ENCODE measurements around the gene UGT1A7.
A peak's percentile ranks its signal among the peaks of the same experiment; 100 is the strongest.
"Not testable (repeated sequence)": the region's sequence is repeated elsewhere in the genome, so short reads cannot be mapped to it uniquely, and the experiment has no call there.

UGT1A7 gene

DNA sequence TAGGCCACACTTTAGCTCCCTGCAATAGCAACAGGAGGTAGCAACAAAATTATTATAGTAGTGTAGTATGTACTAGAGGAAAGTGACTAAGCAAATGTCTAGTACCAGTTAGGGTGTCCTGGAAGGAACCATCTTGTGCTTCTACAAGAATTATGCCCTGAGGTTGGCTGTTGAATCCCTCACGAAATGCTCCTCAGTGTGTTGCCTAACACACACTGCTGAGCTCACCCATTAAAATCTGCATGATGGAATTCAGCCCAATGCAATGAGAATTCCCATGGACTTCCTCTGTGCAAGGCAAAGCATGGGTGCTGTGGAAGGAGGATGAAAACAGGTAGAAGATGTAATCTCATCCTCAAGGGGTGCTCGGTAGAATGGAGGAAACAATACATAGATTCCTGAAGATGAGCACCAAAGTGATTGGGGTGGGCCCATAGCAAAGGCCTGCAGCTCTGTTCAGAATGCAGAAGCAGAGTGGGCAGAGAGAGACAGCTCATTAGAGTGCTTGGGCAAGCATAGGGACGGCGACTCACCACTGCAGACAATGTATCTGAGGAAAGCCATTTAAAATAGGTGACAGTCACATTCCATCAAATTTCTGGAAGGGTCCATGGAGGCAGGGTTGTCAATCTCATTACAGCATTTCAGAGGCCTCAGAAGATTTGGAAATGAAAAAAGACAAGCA is 1.2 kb upstream of the UGT1A7 start:
- DNase-seq (ENCODE audit: low read depth in 2 of 2) = no peak

- no peak for DNase-seq (ENCODE audit: low read depth in 2 of 2)
Measured at GRCh38 chr2:233684640-233685039, 2.9 kb downstream of the UGT1A7 start.

GRCh38 chr2:233686928-233687327 is 5.2 kb downstream of the UGT1A7 start:
- DNase-seq (ENCODE audit: low read depth in 2 of 2) = no peak

- DNase-seq (ENCODE audit: low read depth in 2 of 2) = no peak
Measured at GRCh38 chr2:233688341-233688740, 6.6 kb downstream of the UGT1A7 start.

- DNase-seq (ENCODE audit: low read depth in 2 of 2) = no peak
Measured at GRCh38 chr2:233689031-233689430, 7.3 kb downstream of the UGT1A7 start.

DNA sequence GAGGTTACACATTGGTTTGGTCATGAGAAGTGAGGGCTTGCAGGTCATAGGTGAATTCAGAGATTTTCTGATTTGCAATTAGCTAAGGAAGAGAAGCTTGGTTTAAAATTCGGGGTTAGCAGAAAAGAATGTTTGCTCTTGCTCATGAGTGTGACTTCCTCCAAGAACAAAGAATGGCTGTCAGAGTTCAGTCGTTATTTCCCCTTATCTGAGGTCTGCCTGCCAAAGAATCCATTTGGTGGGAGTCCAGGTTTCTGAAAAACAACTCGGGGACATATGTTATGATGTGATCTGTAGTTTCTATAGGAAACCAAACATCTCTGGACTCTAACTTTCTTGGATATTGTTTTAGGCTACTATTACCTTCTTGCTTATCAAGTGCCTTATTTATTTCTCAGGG is 7.8 kb downstream of the UGT1A7 start:
- DNase-seq (ENCODE audit: low read depth in 2 of 2) = no peak

DNA sequence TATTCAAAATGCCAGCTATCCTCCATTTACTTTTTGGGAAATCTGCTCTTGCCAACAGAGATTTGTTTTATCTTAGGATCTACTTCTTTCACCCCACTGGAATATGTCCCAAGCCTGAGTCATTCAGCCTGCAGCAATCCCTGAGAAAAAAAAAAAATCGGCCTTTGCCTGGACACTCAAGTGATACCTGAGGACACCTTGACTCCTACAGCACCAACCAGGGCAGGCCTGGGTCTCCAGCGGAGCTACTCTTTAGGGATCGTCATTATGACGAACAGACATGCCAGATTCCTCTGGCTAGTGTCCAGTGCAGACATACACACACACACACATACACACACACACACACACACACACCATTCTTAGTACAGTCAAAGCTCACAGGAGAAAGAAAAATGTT is 8.7 kb downstream of the UGT1A7 start:
- no peak for DNase-seq (ENCODE audit: low read depth in 2 of 2)

DNA sequence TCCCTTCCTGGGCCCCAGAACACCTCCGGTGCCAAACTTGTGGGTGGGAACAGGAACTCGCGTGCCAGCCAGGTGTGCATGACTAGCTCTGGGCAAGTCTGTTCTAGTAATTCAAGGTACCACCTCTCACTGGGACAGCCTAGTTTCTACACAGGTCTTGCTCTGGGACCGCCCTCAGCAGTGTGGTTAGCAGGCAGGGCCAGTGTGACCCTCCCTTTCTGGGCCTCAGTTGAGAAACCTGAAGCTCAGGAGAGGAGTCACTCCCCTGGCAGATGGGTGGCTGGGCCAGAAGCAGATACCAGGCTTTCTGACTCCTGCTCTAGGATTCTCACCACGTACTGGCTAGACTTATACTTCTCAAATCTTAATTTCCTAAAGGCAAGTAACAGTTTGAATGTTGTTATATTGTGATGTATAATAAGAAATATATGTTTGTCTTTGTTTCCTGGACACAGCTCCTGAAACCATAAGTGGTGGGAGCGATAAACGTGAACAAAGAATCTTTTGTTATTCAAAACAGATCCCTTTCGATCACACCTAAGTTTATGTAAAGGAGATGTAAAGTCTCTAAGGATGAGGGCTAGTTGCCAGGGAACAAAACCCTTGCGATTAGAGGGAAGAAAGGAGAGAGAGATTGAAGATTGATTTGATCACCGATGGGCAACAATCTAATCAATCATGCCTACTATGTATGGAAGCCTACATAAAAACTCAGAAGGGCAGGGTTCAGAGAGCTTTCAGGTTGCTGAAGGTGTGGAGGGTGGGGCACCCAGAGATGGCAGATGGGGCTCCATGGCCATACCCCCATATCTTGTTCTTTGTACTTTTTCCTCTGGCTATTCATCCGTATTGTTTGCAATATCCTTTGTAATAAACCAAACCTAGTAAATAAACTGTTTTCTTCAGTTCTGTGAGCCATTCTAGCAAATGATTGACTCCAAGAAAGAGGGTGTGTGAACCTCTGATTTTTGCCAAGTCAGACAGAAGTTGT is 10.0 kb downstream of the UGT1A7 start:
- DNase-seq (ENCODE audit: low read depth in 2 of 2) = no peak

DNA sequence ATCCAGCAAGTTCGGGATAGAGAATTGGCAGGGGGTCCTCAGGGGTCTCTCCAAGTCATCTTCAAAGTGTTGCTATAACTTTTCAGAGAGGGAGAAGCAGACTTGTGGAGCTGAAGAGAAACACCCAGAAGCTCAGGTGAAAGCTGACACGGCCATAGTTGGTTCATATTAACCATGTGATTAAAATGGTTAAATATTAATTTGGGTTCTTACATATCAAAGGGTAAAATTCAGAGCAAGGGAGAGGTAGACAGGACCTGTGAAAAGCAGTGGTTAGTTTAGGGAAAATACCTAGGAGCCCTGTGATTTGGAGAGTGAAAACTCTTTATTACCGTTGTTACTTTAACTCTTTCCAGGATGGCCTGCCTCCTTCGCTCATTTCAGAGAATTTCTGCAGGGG is 10.9 kb downstream of the UGT1A7 start, which contains the start of gene UGT1A6:
TSS of gene UGT1A6 (plus strand) at position 243 of the 400 bp plus-strand sequence. CDS start at position 358, 115 bp downstream.
- DNase-seq (ENCODE audit: low read depth in 2 of 2) = no peak

DNA sequence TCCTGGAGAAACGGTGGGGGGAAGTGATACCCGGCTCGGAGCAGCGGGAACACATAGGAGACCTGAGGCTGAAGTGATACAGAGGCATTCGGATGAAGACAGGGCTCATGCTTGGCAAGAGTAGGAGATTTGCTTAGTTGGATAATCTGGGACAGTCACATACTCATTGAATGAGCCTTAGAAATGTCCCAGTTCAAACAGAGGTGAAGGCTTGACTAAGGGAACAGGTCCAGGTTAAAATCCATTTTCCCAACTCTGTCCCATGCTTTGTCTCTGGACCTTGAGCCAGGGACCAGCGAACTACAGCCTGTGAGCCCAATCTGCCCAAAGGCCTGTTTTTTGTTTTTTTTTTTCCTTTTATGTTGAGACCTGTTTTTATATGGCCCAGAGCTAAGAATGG is 12.3 kb downstream of the UGT1A7 start:
- DNase-seq (ENCODE audit: low read depth in 2 of 2) = no peak

- no peak for DNase-seq (ENCODE audit: low read depth in 2 of 2)
Measured at GRCh38 chr2:233698740-233699139, 17.0 kb downstream of the UGT1A7 start.

- no peak for DNase-seq (ENCODE audit: low read depth in 2 of 2)
Measured at GRCh38 chr2:233699424-233700027, 17.8 kb downstream of the UGT1A7 start.

- no peak for DNase-seq (ENCODE audit: low read depth in 2 of 2)
Measured at GRCh38 chr2:233700028-233700635, 18.4 kb downstream of the UGT1A7 start.

DNA sequence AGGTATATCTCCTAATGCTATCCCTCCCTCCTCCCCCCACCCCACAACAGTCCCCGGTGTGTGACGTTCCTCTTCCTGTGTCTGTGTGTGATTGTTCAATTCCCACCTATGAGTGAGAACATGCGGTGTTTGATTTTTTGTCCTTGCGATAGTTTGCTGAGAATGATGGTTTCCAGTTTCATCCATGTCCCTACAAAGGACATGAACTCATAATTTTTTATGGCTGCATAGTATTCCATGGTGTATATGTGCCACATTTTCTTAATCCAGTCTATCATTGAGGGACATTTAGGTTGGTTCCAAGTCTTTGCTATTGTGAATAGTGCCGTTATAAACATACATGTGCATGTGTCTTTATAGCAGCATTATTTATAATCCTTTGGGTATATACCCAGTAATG is 19.1 kb downstream of the UGT1A7 start:
- not testable (repeated sequence) for DNase-seq (ENCODE audit: low read depth in 2 of 2)

DNA sequence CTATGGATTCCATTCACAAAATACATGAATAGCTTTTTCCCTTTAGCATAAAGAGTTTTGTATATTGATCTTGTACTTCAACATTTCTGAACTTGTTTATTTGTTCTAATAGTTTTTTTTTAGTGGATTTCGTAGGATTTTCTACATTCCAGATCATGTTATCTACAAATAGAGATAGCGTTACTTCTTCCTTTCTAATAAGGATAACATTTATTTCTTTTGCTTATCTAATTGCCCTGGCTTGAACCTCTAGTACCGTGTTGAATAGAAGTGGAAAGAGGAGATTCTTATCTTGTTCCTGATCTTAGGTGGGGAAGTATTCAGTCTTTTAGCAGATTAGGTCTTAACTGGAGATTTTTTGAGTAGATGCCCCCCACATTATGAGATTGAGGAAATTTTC is 20.5 kb downstream of the UGT1A7 start:
- DNase-seq (ENCODE audit: low read depth in 2 of 2) = no peak

DNA sequence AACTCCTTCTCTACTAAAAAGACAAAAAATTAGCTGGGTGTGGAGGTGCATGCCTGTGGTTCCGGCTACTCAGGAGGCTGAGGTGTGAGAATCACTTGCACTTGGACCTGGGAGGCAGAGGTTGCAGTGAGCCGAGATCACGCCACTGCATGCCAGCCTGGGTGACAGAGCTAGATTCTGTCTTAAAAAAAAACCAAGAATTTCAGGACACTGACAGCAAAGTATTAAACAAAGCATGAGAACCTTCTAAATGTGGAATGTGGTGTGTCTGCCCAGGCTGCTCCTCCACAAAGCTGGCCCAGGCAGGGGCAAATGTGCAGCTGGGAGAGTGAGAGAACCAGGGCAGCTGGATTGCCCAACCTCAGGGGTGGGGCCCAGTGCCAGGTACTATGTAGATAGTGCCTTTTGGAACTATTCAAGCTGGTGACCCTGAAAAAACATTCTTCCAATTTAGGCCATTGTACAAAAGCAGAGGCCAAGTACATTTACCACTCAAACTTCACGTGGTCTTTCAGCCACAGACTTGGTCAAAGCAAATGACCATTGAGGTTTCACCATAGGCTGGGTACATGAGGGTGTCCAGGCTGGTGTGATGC is 24.3 kb downstream of the UGT1A7 start:
- no peak for DNase-seq (ENCODE audit: low read depth in 2 of 2)

DNA sequence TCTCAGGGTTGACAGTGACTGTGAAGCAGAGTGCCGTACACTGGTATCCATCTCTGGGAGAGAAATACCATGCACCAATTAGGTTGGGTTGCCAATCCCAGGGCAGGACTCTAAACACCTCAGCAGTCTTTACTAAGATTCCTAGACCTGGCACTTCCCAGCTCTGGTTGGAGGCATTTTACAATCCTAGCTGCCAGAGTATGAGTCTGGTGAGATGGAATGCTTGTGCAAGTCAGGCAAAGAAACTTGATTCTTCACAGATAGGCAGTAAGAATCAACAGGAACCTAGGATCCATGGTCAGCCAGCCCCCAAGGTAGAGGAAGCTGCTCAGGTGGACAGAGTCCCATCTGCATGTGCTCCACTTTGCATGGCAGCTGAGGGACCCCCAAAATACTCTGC is 25.0 kb downstream of the UGT1A7 start:
- no peak for DNase-seq (ENCODE audit: low read depth in 2 of 2)

GRCh38 chr2:233707940-233708644 is 26.4 kb downstream of the UGT1A7 start:
- DNase-seq (ENCODE audit: low read depth in 2 of 2) = no peak

GRCh38 chr2:233708942-233709341 is 27.2 kb downstream of the UGT1A7 start:
- DNase-seq (ENCODE audit: low read depth in 2 of 2) = no peak

GRCh38 chr2:233711312-233712008 is 29.8 kb downstream of the UGT1A7 start:
- peak; percentile 36 to 72 for DNase-seq (ENCODE audit: low read depth in 2 of 2)

Data from stimulated activated CD4-positive, alpha-beta T cell treated with anti-CD3 and anti-CD28 coated beads, Interleukin-12 subunit alpha, Interleukin-12 subunit beta, amount 100 ng/mL, for 24 hours (primary cell).